ENCODE data around the gene SPTBN1.

The SPTBN1 gene

GRCh38 chr2:54455563-54456361 is at the start of gene SPTBN1:
TSS of gene SPTBN1 (plus strand) at chr2:54456327. CDS start at chr2:54526419, 70,092 bp downstream.
- Mint-ChIP-seq H3K36me3 (ENCODE audit: low read depth) (no peaks in the 10 kb centered on the region), H3K4me3 (peak within 1 kb of the TSS; percentile 80), H3K9me3 (no peaks in the 10 kb centered on the region), H3K27me3 (peaks cover 60% of the 10 kb centered on the region), H3K27ac (no peak within 1 kb of the TSS), H3K4me1 (ENCODE audit: low read depth) (peaks cover 20% of the 10 kb centered on the region)
- peak; percentile 55 for DNase-seq

- H3K4me1 Mint-ChIP-seq (ENCODE audit: low read depth): peaks cover 7% of the 10 kb centered on the region
- H3K27ac Mint-ChIP-seq: no peak overlapping the region
- no peaks in the 10 kb centered on the region for H3K36me3 Mint-ChIP-seq (ENCODE audit: low read depth)
- DNase-seq: no peak
- H3K4me3 Mint-ChIP-seq: no peak overlapping the region
- peaks cover 19% of the 10 kb centered on the region for H3K27me3 Mint-ChIP-seq
- H3K9me3 Mint-ChIP-seq: no peaks in the 10 kb centered on the region
Observed at GRCh38 chr2:54407693-54408092, 48.4 kb upstream of the SPTBN1 start.

- Mint-ChIP-seq H3K4me3 (no peak overlapping the region), H3K4me1 (ENCODE audit: low read depth) (peaks cover 7% of the 10 kb centered on the region), H3K27me3 (peaks cover 19% of the 10 kb centered on the region), H3K36me3 (ENCODE audit: low read depth) (no peaks in the 10 kb centered on the region), H3K27ac (no peak overlapping the region), H3K9me3 (no peaks in the 10 kb centered on the region)
- no peak for DNase-seq
Observed at GRCh38 chr2:54408288-54408687, 47.8 kb upstream of the SPTBN1 start.

GRCh38 chr2:54409752-54410151 is 46.4 kb upstream of the SPTBN1 start:
- no peak overlapping the region for H3K27ac Mint-ChIP-seq
- no peak overlapping the region for H3K4me3 Mint-ChIP-seq
- H3K9me3 Mint-ChIP-seq: no peaks in the 10 kb centered on the region
- no peak for DNase-seq
- no peaks in the 10 kb centered on the region for H3K4me1 Mint-ChIP-seq (ENCODE audit: low read depth)
- no peaks in the 10 kb centered on the region for H3K36me3 Mint-ChIP-seq (ENCODE audit: low read depth)
- peaks cover 19% of the 10 kb centered on the region for H3K27me3 Mint-ChIP-seq

GRCh38 chr2:54411801-54412354 is 44.2 kb upstream of the SPTBN1 start:
- no peak for DNase-seq
- H3K4me3 Mint-ChIP-seq: no peak overlapping the region
- no peaks in the 10 kb centered on the region for H3K4me1 Mint-ChIP-seq (ENCODE audit: low read depth)
- no peaks in the 10 kb centered on the region for H3K9me3 Mint-ChIP-seq
- no peak overlapping the region for H3K27ac Mint-ChIP-seq
- no peaks in the 10 kb centered on the region for H3K36me3 Mint-ChIP-seq (ENCODE audit: low read depth)
- H3K27me3 Mint-ChIP-seq: peaks cover 19% of the 10 kb centered on the region

- H3K27me3 Mint-ChIP-seq: peaks cover 8% of the 10 kb centered on the region
- H3K9me3 Mint-ChIP-seq: no peaks in the 10 kb centered on the region
- no peak for DNase-seq
- no peak overlapping the region for H3K27ac Mint-ChIP-seq
- peaks cover 3% of the 10 kb centered on the region for H3K4me1 Mint-ChIP-seq (ENCODE audit: low read depth)
- H3K4me3 Mint-ChIP-seq: no peak overlapping the region
- no peaks in the 10 kb centered on the region for H3K36me3 Mint-ChIP-seq (ENCODE audit: low read depth)
Observed at GRCh38 chr2:54416166-54416813, 39.8 kb upstream of the SPTBN1 start.

GRCh38 chr2:54416938-54417337 is 39.2 kb upstream of the SPTBN1 start:
- Mint-ChIP-seq H3K9me3 (no peaks in the 10 kb centered on the region), H3K36me3 (ENCODE audit: low read depth) (no peaks in the 10 kb centered on the region), H3K27ac (no peak overlapping the region), H3K27me3 (peaks cover 1% of the 10 kb centered on the region), H3K4me1 (ENCODE audit: low read depth) (peaks cover 6% of the 10 kb centered on the region), H3K4me3 (no peak overlapping the region)
- DNase-seq: no peak

GRCh38 chr2:54417577-54417976 is 38.5 kb upstream of the SPTBN1 start:
- DNase-seq: no peak
- no peak overlapping the region for H3K27ac Mint-ChIP-seq
- H3K9me3 Mint-ChIP-seq: peaks cover 3% of the 10 kb centered on the region

GRCh38 chr2:54419388-54419787 is 36.7 kb upstream of the SPTBN1 start:
- Mint-ChIP-seq H3K27ac (no peak overlapping the region), H3K4me3 (no peak overlapping the region), H3K36me3 (ENCODE audit: low read depth) (no peaks in the 10 kb centered on the region), H3K4me1 (ENCODE audit: low read depth) (peaks cover 16% of the 10 kb centered on the region), H3K27me3 (no peaks in the 10 kb centered on the region), H3K9me3 (peaks cover 7% of the 10 kb centered on the region)
- DNase-seq: no peak

More at GRCh38 chr2:54417577-54417976, 38.5 kb upstream of the SPTBN1 start:
- H3K27me3 Mint-ChIP-seq: no peaks in the 10 kb centered on the region
- peaks cover 12% of the 10 kb centered on the region for H3K4me1 Mint-ChIP-seq (ENCODE audit: low read depth)
- no peaks in the 10 kb centered on the region for H3K36me3 Mint-ChIP-seq (ENCODE audit: low read depth)
- H3K4me3 Mint-ChIP-seq: no peak overlapping the region

GRCh38 chr2:54419855-54420523 is 36.1 kb upstream of the SPTBN1 start:
- Mint-ChIP-seq H3K27me3 (no peaks in the 10 kb centered on the region), H3K27ac (no peak overlapping the region), H3K9me3 (peaks cover 7% of the 10 kb centered on the region), H3K4me3 (no peak overlapping the region), H3K4me1 (ENCODE audit: low read depth) (peaks cover 16% of the 10 kb centered on the region), H3K36me3 (ENCODE audit: low read depth) (no peaks in the 10 kb centered on the region)
- no peak for DNase-seq

GRCh38 chr2:54420524-54421172 is 35.5 kb upstream of the SPTBN1 start:
- Mint-ChIP-seq H3K9me3 (peaks cover 7% of the 10 kb centered on the region), H3K27me3 (no peaks in the 10 kb centered on the region), H3K36me3 (ENCODE audit: low read depth) (no peaks in the 10 kb centered on the region), H3K27ac (no peak overlapping the region), H3K4me1 (ENCODE audit: low read depth) (peaks cover 16% of the 10 kb centered on the region), H3K4me3 (no peak overlapping the region)
- DNase-seq: no peak

GRCh38 chr2:54422072-54422581 is 34.0 kb upstream of the SPTBN1 start:
- Mint-ChIP-seq H3K4me3 (peak overlapping the region; percentile 54), H3K27ac (peak overlapping the region; percentile 57)
- peak; percentile 47 for DNase-seq

GRCh38 chr2:54423213-54423612 is 32.9 kb upstream of the SPTBN1 start:
- Mint-ChIP-seq H3K9me3 (peaks cover 7% of the 10 kb centered on the region), H3K4me3 (no peak overlapping the region), H3K4me1 (ENCODE audit: low read depth) (peaks cover 16% of the 10 kb centered on the region), H3K36me3 (ENCODE audit: low read depth) (no peaks in the 10 kb centered on the region), H3K27me3 (no peaks in the 10 kb centered on the region), H3K27ac (no peak overlapping the region)
- DNase-seq: no peak

More at GRCh38 chr2:54422072-54422581, 34.0 kb upstream of the SPTBN1 start:
- Mint-ChIP-seq H3K36me3 (ENCODE audit: low read depth) (no peaks in the 10 kb centered on the region), H3K4me1 (ENCODE audit: low read depth) (peaks cover 16% of the 10 kb centered on the region), H3K27me3 (no peaks in the 10 kb centered on the region), H3K9me3 (peaks cover 7% of the 10 kb centered on the region)

GRCh38 chr2:54424555-54425163 is 31.5 kb upstream of the SPTBN1 start:
- H3K27me3 Mint-ChIP-seq: no peaks in the 10 kb centered on the region
- DNase-seq: no peak

More at GRCh38 chr2:54424555-54425163, 31.5 kb upstream of the SPTBN1 start:
- Mint-ChIP-seq H3K4me1 (ENCODE audit: low read depth) (peaks cover 16% of the 10 kb centered on the region), H3K27ac (no peak overlapping the region), H3K9me3 (peaks cover 7% of the 10 kb centered on the region), H3K36me3 (ENCODE audit: low read depth) (no peaks in the 10 kb centered on the region), H3K4me3 (no peak overlapping the region)

Measured in activated T-cell treated with anti-CD3 and anti-CD28 coated beads, Interleukin-2, amount 50 U/mL, for 24 hours (primary cell).